DND-41 (cell line): ENCODE results near the gene CASP4.

ENCODE experiments used
- ATAC-seq: fragments of 200-7000 bp; cut with Tn5 transposase; 3 replicates; pipeline ENCODE4 v1.9.1; 2021; ENCODE audit warnings: low read depth; ENCODE audit not compliant: insufficient read depth
- DNase-seq: peaks from one replicate; pipeline ENCODE4 v3.0.0-alpha.2; 2020
- H2AFZ ChIP-seq: 2 replicates; pipeline ENCODE4 v1.6.0; 2012; ENCODE audit warnings: low read depth, low read length
- H3K27ac ChIP-seq: 2 replicates; pipeline ENCODE4 v1.5.1; 2012; ENCODE audit warnings: low read length, inconsistent platforms
- H3K27me3 ChIP-seq: fragments of 200-600 bp; sonication (generic); 2 replicates; pipeline ENCODE4 v1.6.0; 2012; ENCODE audit warnings: low read length, mild to moderate bottlenecking, inconsistent platforms; ENCODE audit not compliant: insufficient read depth, poor library complexity
- H3K36me3 ChIP-seq: 2 replicates; pipeline ENCODE4 v1.5.1; 2012; ENCODE audit warnings: low read length, inconsistent platforms; ENCODE audit not compliant: insufficient read depth
- H3K4me1 ChIP-seq: 2 replicates; pipeline ENCODE4 v1.5.1; 2012; ENCODE audit warnings: mild to moderate bottlenecking, low read length; ENCODE audit not compliant: insufficient read depth
- H3K4me2 ChIP-seq: 2 replicates; pipeline ENCODE4 v1.6.0; 2012; ENCODE audit warnings: mild to moderate bottlenecking, moderate library complexity, low read length, inconsistent platforms; ENCODE audit not compliant: insufficient read depth
- H3K4me3 ChIP-seq, 2 experiments: fragments of 200-600 bp in 1 of 2; shearing (Covaris generic) in 1 of 2; 2 replicates each; pipeline ENCODE4 v1.5.1; 2012 to 2016; ENCODE audit warnings: inconsistent platforms in 2 of 2, low read length in 2 of 2, mild to moderate bottlenecking in 2 of 2, low read depth in 1 of 2, moderate library complexity in 1 of 2
- H3K79me2 ChIP-seq: 2 replicates; pipeline ENCODE4 v1.6.0; 2012; ENCODE audit warnings: low read length, inconsistent platforms; ENCODE audit not compliant: insufficient read depth
- H3K9ac ChIP-seq: 2 replicates; pipeline ENCODE4 v1.6.0; 2012; ENCODE audit warnings: low read depth, mild to moderate bottlenecking, inconsistent platforms, low read length, moderate library complexity
- H3K9me3 ChIP-seq: 2 replicates; pipeline ENCODE4 v1.5.1; 2012; ENCODE audit warnings: low read length, moderate library complexity, mild to moderate bottlenecking, inconsistent platforms; ENCODE audit not compliant: insufficient read depth, severe bottlenecking
- H4K20me1 ChIP-seq: 2 replicates; pipeline ENCODE4 v1.6.0; 2012; ENCODE audit warnings: low read length; ENCODE audit not compliant: insufficient read depth
- EZH2 ChIP-seq: IDR thresholded peaks from 3 replicates; pipeline ENCODE4 v1.6.1; 2012; ENCODE audit warnings: borderline replicate concordance, low read depth, mild to moderate bottlenecking, moderate library complexity, low read length, inconsistent platforms; ENCODE audit not compliant: severe bottlenecking
- TF ChIP-seq, protein P1 (sequence below): IDR thresholded peaks from 2 replicates; pipeline ENCODE4 v1.5.1; 2012; ENCODE audit warnings: borderline replicate concordance, low read length, moderate library complexity, mild to moderate bottlenecking; ENCODE audit not compliant: poor library complexity, severe bottlenecking; ENCODE audit errors: extremely low read depth

The CASP4 gene

DNA sequence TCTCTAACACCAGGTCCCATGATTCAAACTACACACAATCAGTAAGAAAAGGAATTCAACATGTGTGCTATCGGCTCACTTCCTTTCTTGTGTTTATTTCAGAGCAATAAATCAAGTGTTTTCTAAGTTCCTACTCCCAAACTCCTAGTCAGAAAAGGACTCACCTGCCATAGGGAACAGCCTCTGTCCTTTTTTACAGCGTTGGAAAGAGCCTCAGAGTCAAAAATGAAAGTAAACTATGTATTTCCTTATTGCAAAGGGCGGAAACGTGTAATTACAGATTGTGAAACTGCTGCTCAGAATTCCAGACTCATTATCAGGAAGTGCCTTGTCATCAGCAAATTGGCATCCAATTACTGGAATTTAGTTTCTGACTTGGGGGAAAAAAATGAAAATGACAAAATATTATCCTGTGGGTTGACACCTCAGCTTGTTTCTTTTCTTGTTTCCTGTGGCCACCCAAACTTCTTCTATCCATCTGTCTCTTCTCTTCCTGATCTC lies at the start of gene CASP4:
TSS of gene CASP4 (minus strand) at position 220 of the 501 bp plus-strand sequence. CDS start at position 171, 49 bp downstream.
- peaks cover 33% of the 10 kb centered on the region for H3K4me1 ChIP-seq
- no peak for TF ChIP-seq EZH2
- TF ChIP-seq, protein P1, sequence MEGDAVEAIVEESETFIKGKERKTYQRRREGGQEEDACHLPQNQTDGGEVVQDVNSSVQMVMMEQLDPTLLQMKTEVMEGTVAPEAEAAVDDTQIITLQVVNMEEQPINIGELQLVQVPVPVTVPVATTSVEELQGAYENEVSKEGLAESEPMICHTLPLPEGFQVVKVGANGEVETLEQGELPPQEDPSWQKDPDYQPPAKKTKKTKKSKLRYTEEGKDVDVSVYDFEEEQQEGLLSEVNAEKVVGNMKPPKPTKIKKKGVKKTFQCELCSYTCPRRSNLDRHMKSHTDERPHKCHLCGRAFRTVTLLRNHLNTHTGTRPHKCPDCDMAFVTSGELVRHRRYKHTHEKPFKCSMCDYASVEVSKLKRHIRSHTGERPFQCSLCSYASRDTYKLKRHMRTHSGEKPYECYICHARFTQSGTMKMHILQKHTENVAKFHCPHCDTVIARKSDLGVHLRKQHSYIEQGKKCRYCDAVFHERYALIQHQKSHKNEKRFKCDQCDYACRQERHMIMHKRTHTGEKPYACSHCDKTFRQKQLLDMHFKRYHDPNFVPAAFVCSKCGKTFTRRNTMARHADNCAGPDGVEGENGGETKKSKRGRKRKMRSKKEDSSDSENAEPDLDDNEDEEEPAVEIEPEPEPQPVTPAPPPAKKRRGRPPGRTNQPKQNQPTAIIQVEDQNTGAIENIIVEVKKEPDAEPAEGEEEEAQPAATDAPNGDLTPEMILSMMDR = no peak
- peak within 1 kb of the TSS; percentile 55 to 62 for H3K4me3 ChIP-seq
- H4K20me1 ChIP-seq = no peaks in the 10 kb centered on the region
- H3K9ac ChIP-seq = peak within 1 kb of the TSS; percentile 83
- peak; percentile 89 for ATAC-seq
- peaks cover 31% of the 10 kb centered on the region for H3K36me3 ChIP-seq
- peak within 1 kb of the TSS; percentile 94 for H3K27ac ChIP-seq
- DNase-seq = peak; percentile 38
- peaks cover 27% of the 10 kb centered on the region for H3K9me3 ChIP-seq
- H3K4me2 ChIP-seq = peak within 1 kb of the TSS; percentile 81
- peak within 1 kb of the TSS; percentile 66 for H2AFZ ChIP-seq
- H3K79me2 ChIP-seq = peaks cover 47% of the 10 kb centered on the region
- no peaks in the 10 kb centered on the region for H3K27me3 ChIP-seq

DNA sequence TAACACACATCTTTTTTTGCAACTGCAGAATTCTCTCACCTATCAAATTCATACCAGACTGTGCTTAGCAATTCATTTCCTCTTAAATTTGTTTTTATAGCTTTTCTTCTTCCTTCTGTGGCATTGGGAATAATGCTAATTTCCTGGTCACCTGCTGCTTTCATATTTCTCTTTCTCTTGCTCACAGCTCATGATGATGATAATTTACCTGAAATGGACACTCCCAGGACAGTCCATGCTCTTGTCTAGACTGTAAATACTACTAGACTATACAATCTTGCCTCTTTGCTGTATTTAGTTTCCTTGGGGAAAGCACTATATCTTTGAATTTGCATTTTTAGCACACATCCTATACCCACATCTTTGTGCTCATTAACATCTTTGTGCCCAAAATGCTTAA lies 39.1 kb upstream of the CASP4 start:
- no peak overlapping the region for H3K4me3 ChIP-seq
- no peaks in the 10 kb centered on the region for H3K36me3 ChIP-seq
- H2AFZ ChIP-seq = no peak overlapping the region
- ATAC-seq (no peak), DNase-seq (no peak)
- H3K4me1 ChIP-seq = no peaks in the 10 kb centered on the region
- H3K9ac ChIP-seq = no peak overlapping the region
- no peaks in the 10 kb centered on the region for H3K27me3 ChIP-seq
- no peak overlapping the region for H3K27ac ChIP-seq
- H3K4me2 ChIP-seq = no peak overlapping the region
- H3K9me3 ChIP-seq = no peaks in the 10 kb centered on the region
- H4K20me1 ChIP-seq = no peaks in the 10 kb centered on the region
- H3K79me2 ChIP-seq = no peaks in the 10 kb centered on the region
- no peak for TF ChIP-seq EZH2
- TF ChIP-seq, protein P1 = no peak

DNA sequence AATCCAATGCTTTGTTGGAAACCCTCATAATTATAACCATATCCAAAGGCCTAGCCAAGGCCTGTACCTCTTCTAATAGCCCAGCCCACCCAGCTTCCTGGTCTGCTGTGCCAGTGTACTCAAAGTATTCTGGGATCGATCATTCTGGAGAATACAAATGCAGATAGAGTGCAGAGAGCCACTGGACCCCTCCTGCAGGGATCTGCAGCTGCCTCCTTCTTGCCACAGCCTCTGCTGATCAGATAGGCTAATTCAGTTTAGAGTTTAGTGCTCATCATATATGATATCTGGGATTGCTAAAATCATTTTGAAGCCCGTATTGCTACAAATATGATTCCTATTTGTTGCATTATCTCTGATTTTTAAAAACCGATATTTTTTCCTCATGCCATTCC lies 37.1 kb upstream of the CASP4 start:
- no peaks in the 10 kb centered on the region for H3K9me3 ChIP-seq
- TF ChIP-seq, protein P1 = no peak
- no peak for TF ChIP-seq EZH2
- no peak overlapping the region for H3K9ac ChIP-seq
- no peaks in the 10 kb centered on the region for H3K79me2 ChIP-seq
- H3K4me3 ChIP-seq = no peak overlapping the region
- no peaks in the 10 kb centered on the region for H3K36me3 ChIP-seq
- DNase-seq = no peak
- ATAC-seq = no peak
- H2AFZ ChIP-seq = 0 out of 2 replicates have a peak overlapping the region, but pooled peaks have one; percentile 31
- H3K4me2 ChIP-seq = no peak overlapping the region
- H4K20me1 ChIP-seq = no peaks in the 10 kb centered on the region
- no peaks in the 10 kb centered on the region for H3K4me1 ChIP-seq
- no peak overlapping the region for H3K27ac ChIP-seq
- H3K27me3 ChIP-seq = no peaks in the 10 kb centered on the region
